Mucosa of rectum (tissue), 2 donors: ENCODE results near the gene MYH7.

Experiments
- H3K27ac ChIP-seq, 2 donors: one replicate each; pipeline ENCODE4 v1.7.0; 2013; ENCODE audit warnings: inconsistent platforms in 2 of 2, low read depth in 2 of 2, low read length in 2 of 2
- H3K27me3 ChIP-seq, 2 donors: one replicate each; pipeline ENCODE4 v1.7.0; 2013; ENCODE audit warnings: low read length in 2 of 2; ENCODE audit not compliant: control insufficient read depth in 2 of 2, insufficient read depth in 2 of 2
- H3K36me3 ChIP-seq, 2 donors: one replicate each; pipeline ENCODE4 v1.7.0; 2013; ENCODE audit warnings: low read length in 2 of 2; ENCODE audit not compliant: control insufficient read depth in 2 of 2, insufficient read depth in 2 of 2
- H3K4me1 ChIP-seq, 2 donors: one replicate each; pipeline ENCODE4 v1.7.0; 2013; ENCODE audit warnings: low read length in 2 of 2, mild to moderate bottlenecking in 1 of 2; ENCODE audit not compliant: control insufficient read depth in 2 of 2, insufficient read depth in 2 of 2
- H3K4me3 ChIP-seq, 2 donors: one replicate each; pipeline ENCODE4 v1.7.0; 2013; ENCODE audit warnings: low read length in 2 of 2
- H3K9ac ChIP-seq, 2 donors: one replicate each; pipeline ENCODE4 v1.7.0; 2013; ENCODE audit warnings: low read length in 2 of 2, low read depth in 1 of 2, mild to moderate bottlenecking in 1 of 2
- H3K9me3 ChIP-seq, 2 donors: one replicate each; pipeline ENCODE4 v1.7.0; 2013; ENCODE audit warnings: low read length in 2 of 2; ENCODE audit not compliant: control insufficient read depth in 2 of 2
- donor health status: healthy.
- donor health status: Normal muscosa, but diverticular disease.

The MYH7 gene

DNA sequence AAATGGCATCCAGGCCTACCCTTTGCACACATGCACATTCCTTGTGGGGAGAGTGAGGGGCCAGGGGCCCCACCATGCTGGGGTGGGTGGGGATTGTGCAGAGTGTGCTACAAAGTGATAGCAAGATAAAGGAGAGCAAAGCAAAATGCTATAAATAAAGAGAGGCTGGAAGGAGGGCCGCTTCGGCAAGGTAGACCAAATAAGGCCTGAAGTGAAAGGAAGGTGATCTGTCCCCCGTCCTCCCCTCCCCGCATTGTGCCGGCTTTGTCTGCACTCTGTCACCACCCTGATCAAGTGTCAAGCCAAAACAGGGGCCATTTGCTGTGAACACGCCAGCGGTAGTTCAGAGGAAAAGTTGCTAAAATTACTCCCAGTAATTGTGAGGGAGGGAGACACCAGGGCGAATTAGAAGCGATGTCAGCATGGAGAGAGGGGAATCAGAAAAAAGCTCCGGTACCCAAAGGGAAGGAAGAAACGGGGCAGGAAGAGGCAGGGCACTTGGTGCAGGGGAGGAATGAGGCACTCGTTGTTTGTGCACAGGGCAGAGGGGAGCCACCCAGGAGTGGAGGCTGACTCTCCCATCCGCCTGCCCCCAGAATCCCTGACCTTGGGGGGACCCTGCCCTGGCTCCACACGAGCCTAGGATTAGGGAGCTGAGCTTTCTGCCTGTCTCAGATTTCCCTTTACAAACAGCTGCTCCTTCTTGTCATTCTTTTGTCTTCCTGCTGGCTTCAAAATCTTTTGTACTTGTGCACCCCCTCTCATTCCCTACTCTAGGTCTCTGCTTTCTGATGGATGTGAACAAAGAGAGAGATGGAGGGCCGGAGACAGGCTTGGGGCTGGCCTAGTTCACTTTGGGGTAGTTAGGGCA lies 2.9 kb upstream of the MYH7 start:
- H3K9me3 ChIP-seq, result no peaks in the 10 kb centered on the region
- no peak overlapping the region for H3K27ac ChIP-seq
- no peaks in the 10 kb centered on the region for H3K27me3 ChIP-seq
- H3K4me1 ChIP-seq, result no peaks in the 10 kb centered on the region
- H3K9ac ChIP-seq, result no peak overlapping the region
- no peaks in the 10 kb centered on the region for H3K36me3 ChIP-seq
- no peak overlapping the region for H3K4me3 ChIP-seq

DNA sequence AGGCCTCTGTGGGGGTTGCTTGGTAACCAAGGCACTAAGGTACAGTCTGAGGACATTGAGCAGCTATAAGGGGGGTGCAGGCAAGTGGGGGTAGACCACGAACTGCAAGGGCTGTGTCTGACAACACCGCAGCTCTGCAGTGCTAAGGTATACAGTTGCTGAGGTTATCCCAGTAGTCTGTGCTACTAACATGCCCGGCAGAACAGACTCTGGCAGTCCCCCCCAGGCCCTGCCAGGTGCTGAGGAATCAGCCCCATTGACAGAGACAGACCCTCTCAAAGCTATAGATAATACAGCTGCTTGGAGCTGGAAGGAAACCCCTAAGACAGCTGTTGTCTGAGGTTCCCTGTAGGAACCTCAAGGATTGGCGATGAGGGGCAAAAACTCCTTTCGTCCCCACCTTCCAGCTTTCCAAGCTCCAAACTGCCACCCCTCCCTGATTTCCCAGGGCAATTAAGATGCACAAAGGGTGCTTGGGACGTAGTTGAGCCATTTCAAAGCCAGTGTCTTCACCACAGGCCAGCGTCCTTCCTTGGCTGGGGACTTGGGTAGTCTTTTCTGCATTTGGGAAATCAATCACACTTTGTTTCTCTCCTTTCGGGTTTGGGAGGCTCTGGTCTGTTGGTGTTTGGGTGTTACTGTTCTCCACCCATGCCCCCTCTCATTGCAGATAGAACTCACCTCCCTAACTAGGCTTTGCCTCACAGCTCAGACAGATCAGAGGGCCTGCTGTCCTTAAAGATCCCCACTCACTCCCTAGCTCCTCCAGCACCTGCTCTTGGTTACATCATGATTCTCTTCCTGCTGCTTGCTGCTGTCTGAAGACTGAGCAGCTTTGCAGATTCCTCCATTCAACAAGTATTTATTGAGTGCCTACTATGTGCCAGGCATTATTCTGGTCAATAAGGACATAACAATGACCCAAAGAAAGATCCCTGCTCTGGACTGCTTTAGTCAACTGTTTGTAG lies 2.0 kb upstream of the MYH7 start:
- no peak overlapping the region for H3K9ac ChIP-seq
- H3K27ac ChIP-seq, result no peak overlapping the region
- no peaks in the 10 kb centered on the region for H3K36me3 ChIP-seq
- no peaks in the 10 kb centered on the region for H3K9me3 ChIP-seq
- no peaks in the 10 kb centered on the region for H3K4me1 ChIP-seq
- no peak overlapping the region for H3K4me3 ChIP-seq
- no peaks in the 10 kb centered on the region for H3K27me3 ChIP-seq

DNA sequence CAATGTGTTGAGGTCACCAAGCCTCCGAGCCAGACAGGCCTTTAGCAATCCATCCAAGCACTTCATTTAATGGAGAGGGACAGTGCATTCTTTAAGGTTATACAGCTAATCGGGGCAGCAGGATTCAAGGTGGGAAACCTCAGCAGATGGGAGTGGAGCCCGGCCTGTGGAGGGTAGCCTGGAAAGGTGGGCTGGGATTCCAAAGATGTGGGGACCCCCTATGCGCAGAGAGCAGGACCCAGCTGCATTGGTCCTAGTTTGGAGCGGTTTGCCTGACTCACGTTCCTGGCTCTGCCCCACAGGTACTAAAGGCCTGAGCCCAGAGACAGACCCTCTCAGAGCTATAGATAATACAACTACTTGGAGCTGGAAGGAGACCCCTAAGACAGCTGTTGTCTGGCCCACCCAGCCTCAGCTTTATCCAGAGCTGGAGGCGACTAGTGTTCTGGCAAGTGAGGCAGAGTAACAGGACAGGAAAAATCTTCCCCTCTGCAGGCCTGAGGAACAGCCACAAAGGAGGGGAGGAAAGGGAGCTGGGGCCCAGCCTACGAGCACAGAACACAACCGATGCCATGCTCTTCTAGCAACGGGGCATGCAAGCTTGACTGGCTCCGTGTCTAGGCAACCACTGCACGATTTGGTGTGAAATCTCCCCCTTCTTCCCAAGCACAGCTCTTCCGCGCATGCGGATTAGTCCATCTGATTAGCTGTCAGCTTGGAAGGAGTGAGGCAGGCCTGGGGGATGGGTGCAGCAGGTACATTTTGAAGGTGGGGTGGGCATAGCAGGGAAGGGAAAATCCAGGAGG lies 1.1 kb upstream of the MYH7 start:
- Histone ChIP-seq H3K9me3 (no peaks in the 10 kb centered on the region), H3K4me1 (no peaks in the 10 kb centered on the region), H3K27ac (no peak overlapping the region), H3K36me3 (no peaks in the 10 kb centered on the region), H3K9ac (no peak overlapping the region), H3K4me3 (no peak overlapping the region), H3K27me3 (no peaks in the 10 kb centered on the region)

DNA sequence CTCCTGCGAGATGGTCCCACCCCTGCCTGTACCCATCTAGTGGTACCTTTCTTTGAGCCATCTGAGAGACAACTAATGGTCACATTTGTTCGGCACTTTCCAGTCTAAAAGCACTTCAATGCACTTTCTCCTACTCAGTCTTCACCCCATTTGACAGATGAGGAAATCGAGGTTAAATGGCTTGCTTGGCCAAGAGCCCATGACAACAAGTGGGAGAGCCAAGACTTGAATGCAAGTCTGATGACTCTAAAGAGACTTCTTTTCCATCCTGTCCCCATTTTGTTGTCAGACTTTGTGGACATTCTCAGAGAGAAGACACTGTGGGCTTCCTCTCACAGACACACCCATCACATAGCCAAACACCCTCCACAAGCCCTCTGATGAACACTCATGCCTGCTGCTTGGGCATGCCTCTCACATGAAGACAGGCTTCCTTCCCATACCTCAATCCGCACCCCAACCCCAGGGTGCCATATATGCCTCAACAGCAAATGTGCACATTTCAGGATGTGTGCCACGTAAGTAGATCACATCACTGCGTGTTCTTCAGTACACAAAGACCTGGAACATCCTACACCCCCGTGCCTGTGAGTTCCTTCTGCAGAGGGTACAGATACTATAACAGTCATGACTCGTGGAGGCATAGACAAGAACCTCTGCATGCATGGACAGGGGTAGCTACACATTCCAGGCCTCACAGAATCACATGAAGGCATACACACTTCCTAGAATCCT lies 805 bp downstream of the MYH7 start:
- H3K27me3 ChIP-seq, result no peaks in the 10 kb centered on the region
- H3K4me1 ChIP-seq, result no peaks in the 10 kb centered on the region
- no peaks in the 10 kb centered on the region for H3K36me3 ChIP-seq
- no peak overlapping the region for H3K27ac ChIP-seq
- no peaks in the 10 kb centered on the region for H3K9me3 ChIP-seq
- no peak overlapping the region for H3K4me3 ChIP-seq
- no peak overlapping the region for H3K9ac ChIP-seq

DNA sequence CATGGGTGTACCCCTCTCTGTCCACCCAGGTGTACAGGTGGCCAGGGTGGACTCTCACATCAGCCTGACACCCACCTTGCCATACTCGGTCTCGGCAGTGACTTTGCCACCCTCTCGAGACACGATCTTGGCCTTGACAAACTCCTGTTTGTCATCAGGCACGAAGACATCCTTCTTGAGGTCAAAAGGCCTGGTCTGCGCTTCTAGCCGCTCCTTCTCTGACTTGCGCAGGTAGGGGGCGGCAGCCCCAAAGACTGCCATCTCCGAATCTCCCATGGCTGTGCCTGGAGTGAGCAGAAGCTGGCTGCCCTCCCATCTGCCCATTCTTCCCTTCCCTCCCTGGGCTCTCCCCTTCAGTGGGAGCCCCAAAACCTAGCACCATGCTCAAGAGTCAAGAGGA lies 2.0 kb downstream of the MYH7 start:
- no peaks in the 10 kb centered on the region for H3K27me3 ChIP-seq
- no peak overlapping the region for H3K27ac ChIP-seq
- H3K9me3 ChIP-seq, result no peaks in the 10 kb centered on the region
- no peaks in the 10 kb centered on the region for H3K36me3 ChIP-seq
- no peaks in the 10 kb centered on the region for H3K4me1 ChIP-seq
- no peak overlapping the region for H3K4me3 ChIP-seq
- no peak overlapping the region for H3K9ac ChIP-seq

DNA sequence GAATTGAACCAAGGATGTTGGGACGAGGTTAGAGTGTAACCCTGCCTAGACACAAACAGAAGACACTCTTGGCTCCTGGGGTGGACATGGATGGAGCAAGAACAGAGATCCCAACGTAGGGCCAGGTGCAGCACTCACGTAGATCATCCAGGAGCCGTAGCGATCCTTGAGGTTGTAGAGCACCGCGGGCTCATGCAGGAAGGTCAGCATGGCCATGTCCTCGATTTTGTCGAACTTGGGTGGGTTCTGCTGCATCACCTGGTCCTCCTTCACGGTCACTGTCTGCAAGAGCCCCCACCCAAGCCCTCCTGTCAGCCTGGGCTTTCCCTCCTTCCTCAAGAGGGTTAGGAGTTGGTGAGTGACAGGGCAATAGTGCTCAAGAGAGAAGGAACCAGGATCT lies 2.5 kb downstream of the MYH7 start:
- Histone ChIP-seq H3K4me1 (no peaks in the 10 kb centered on the region), H3K27ac (no peak overlapping the region), H3K27me3 (peaks cover 0 to 1% of the 10 kb centered on the region in 2 donors), H3K4me3 (no peak overlapping the region), H3K9me3 (no peaks in the 10 kb centered on the region), H3K9ac (no peak overlapping the region), H3K36me3 (no peaks in the 10 kb centered on the region)

DNA sequence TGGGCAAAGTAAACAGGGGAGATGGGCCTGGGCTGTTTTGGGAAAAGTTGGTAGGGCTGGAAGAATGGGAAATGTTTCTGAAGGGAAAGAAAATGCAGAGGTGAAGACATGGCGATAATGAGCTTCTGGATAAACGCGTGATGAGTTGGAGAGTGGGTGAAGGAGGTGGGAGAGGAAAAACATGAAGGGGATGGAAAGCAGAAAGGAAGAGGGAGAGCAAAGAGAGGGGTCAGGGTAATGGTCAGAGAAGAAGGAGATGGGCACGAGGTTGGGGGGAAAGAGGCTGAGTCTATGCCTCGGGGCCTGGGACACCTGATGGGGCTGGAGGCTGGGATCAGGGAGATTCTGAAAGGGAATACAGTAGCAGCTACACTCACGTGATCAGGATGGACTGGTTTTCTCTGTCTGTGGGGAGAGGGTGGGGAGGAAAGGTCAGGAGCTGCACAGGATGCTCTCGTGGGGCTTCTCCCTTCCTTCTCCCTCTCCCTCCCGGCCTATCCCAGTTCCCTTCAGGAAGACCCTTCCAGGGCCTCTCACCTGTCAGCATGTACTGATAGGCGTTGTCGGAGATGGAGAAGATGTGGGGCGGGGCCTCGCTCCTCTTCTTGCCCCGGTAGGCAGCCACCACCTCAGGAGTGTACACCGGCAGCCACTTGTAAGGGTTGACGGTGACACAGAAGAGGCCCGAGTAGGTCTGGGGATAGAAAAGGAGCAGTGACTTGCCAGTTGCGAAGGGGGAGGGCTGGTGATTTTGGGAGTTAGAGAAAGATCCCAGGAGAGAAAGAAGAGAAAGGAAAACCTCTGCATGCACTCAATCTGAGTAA lies 3.1 kb downstream of the MYH7 start:
- H3K27ac ChIP-seq, result no peak overlapping the region
- no peak overlapping the region for H3K4me3 ChIP-seq
- no peaks in the 10 kb centered on the region for H3K36me3 ChIP-seq
- peaks cover 0 to 4% of the 10 kb centered on the region in 2 donors for H3K27me3 ChIP-seq
- no peaks in the 10 kb centered on the region for H3K9me3 ChIP-seq
- H3K4me1 ChIP-seq, result no peaks in the 10 kb centered on the region
- no peak overlapping the region for H3K9ac ChIP-seq

DNA sequence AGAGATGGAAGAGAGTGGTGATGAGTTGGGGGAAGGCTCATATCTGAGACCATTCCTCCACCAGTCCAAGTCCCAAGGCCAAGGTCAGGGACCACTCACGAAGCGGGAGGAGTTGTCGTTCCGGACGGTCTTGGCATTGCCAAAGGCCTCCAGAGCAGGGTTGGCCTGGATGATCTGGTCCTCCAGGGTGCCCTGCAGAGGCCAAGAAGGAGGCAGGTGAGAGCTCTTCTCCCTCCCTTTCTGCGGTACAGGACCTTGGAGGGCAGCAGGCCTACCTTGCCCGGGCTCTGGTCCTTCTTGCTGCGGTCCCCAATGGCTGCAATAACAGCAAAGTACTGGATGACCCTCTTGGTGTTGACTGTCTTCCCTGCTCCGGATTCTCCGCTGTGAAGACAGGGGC lies 4.0 kb downstream of the MYH7 start:
- Histone ChIP-seq H3K36me3 (no peaks in the 10 kb centered on the region), H3K9ac (no peak overlapping the region), H3K4me3 (no peak overlapping the region), H3K9me3 (no peaks in the 10 kb centered on the region), H3K27ac (no peak overlapping the region), H3K27me3 (peaks cover 0 to 4% of the 10 kb centered on the region in 2 donors), H3K4me1 (no peaks in the 10 kb centered on the region)

DNA sequence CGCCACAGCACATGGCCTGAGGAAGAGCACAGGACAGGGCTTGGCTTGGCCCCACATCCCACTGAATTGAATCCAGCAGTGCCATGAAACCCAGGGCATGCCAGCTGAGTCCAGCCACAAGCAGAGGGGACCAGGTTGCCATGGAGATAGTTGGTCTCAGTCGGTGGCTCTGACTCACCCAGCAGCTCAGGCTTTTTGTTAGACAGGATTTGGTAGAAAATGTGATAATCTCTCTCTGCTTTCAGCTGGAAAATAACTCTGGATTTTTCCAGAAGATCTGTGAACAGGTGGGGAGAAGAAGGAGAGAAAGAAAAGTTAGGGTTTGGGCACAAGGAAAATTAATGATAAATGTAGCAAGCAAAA lies 4.8 kb downstream of the MYH7 start:
- no peak overlapping the region for H3K4me3 ChIP-seq
- H3K9me3 ChIP-seq, result no peaks in the 10 kb centered on the region
- peaks cover 0 to 4% of the 10 kb centered on the region in 2 donors for H3K27me3 ChIP-seq
- no peaks in the 10 kb centered on the region for H3K4me1 ChIP-seq
- H3K9ac ChIP-seq, result no peak overlapping the region
- H3K36me3 ChIP-seq, result no peaks in the 10 kb centered on the region
- no peak overlapping the region for H3K27ac ChIP-seq
